Fibroblast of lung (primary cell): ENCODE results near the gene SMARCC1. TPM values are rescaled to one million over a fixed set of nuclear protein-coding genes. Genes with fewer than 3 reads are reported as not detected.

Experiments used
- DNase-seq, 2 donors: peaks; one replicate each; pipeline versions ENCODE4 v3.0.0 to v3.0.0-alpha.2; 2010; ENCODE audit warnings: low read depth in 2 of 2
- H2AFZ ChIP-seq: 2 replicates; pipeline ENCODE4 v1.5.1; 2012; ENCODE audit warnings: low read length, control low read depth, inconsistent platforms
- H3K27ac ChIP-seq: 2 replicates; pipeline ENCODE4 v1.5.1; 2011; ENCODE audit warnings: low read length, control low read depth; ENCODE audit not compliant: insufficient read depth
- H3K27me3 ChIP-seq: 2 replicates; pipeline ENCODE4 v1.5.1; 2011; ENCODE audit warnings: mild to moderate bottlenecking, low read length; ENCODE audit not compliant: control insufficient read depth, insufficient read depth
- H3K36me3 ChIP-seq: 2 replicates; pipeline ENCODE4 v1.5.1; 2011; ENCODE audit warnings: low read length; ENCODE audit not compliant: control insufficient read depth, insufficient read depth
- H3K4me1 ChIP-seq: 2 replicates; pipeline ENCODE4 v1.5.1; 2011; ENCODE audit warnings: low read length; ENCODE audit not compliant: control insufficient read depth, insufficient read depth; ENCODE audit errors: extremely low read depth
- H3K4me2 ChIP-seq: 2 replicates; pipeline ENCODE4 v1.5.1; 2011; ENCODE audit warnings: low read length, control low read depth; ENCODE audit not compliant: insufficient read depth; ENCODE audit errors: extremely low read depth
- H3K4me3 ChIP-seq, 4 experiments: fragments of 200-600 bp in 1 of 4; sonication (generic) in 1 of 4; replicated peaks in 1 of 4; 2 replicates each; pipeline ENCODE4 v1.5.1; 2011 to 2016; ENCODE audit warnings: low read length in 4 of 4, low read depth in 3 of 4, mild to moderate bottlenecking in 3 of 4, control low read depth in 2 of 4, inconsistent platforms in 1 of 4, mixed read lengths in 1 of 4; ENCODE audit not compliant: insufficient read depth in 1 of 4; ENCODE audit errors: control extremely low read depth in 1 of 4
- H3K79me2 ChIP-seq: 2 replicates; pipeline ENCODE4 v1.5.1; 2012; ENCODE audit warnings: mild to moderate bottlenecking, low read length, inconsistent platforms; ENCODE audit not compliant: control insufficient read depth, insufficient read depth
- H3K9ac ChIP-seq: 2 replicates; pipeline ENCODE4 v1.5.1; 2011; ENCODE audit warnings: mild to moderate bottlenecking, low read length, control low read depth; ENCODE audit not compliant: insufficient read depth
- H3K9me3 ChIP-seq: 2 replicates; pipeline ENCODE4 v1.5.1; 2012; ENCODE audit warnings: low read depth, low read length; ENCODE audit not compliant: control insufficient read depth, insufficient read depth
- H4K20me1 ChIP-seq: 2 replicates; pipeline ENCODE4 v1.5.1; 2011; ENCODE audit warnings: low read length; ENCODE audit not compliant: control insufficient read depth, insufficient read depth; ENCODE audit errors: extremely low read depth
- EZH2 ChIP-seq: IDR thresholded peaks from 2 replicates; pipeline ENCODE4 v1.5.1; 2012; ENCODE audit warnings: low read length, control low read depth, mild to moderate bottlenecking; ENCODE audit errors: missing control alignments
- polyA plus RNA-seq, 2 donors: library from polyadenylated mRNA; depleted of rRNA in 1 of 2; stranded (reverse) in 1 of 2; unstranded in 1 of 2; fragments of >200 nt; gene quantifications; 2 replicates each; pipeline ENCODE4 v1.2.1, GENCODE V29; 2011 to 2012; ENCODE audit warnings: missing spikeins in 1 of 2
- total RNA-seq: library from RNA; depleted of rRNA; stranded (reverse); fragments of >200 nt; gene quantifications from 2 replicates; pipeline ENCODE4 v1.2.1, GENCODE V29; 2014
- TF ChIP-seq, protein P1 (sequence below), 2 donors: IDR thresholded peaks in 1 of 2; conservative IDR thresholded peaks in 1 of 2; 1 replicate in 1 of 2; 2 replicates in 1 of 2; pipeline ENCODE4 v1.5.1; 2011 to 2012; ENCODE audit warnings: low read length in 2 of 2, control low read depth in 1 of 2, inconsistent platforms in 1 of 2, low read depth in 1 of 2, mild to moderate bottlenecking in 1 of 2

The SMARCC1 gene
- total and polyA plus RNA-seq, 2 donors (not counting 1 experiment from before 2014, with no cell fraction given), result 23.1 to 23.6 TPM

DNA sequence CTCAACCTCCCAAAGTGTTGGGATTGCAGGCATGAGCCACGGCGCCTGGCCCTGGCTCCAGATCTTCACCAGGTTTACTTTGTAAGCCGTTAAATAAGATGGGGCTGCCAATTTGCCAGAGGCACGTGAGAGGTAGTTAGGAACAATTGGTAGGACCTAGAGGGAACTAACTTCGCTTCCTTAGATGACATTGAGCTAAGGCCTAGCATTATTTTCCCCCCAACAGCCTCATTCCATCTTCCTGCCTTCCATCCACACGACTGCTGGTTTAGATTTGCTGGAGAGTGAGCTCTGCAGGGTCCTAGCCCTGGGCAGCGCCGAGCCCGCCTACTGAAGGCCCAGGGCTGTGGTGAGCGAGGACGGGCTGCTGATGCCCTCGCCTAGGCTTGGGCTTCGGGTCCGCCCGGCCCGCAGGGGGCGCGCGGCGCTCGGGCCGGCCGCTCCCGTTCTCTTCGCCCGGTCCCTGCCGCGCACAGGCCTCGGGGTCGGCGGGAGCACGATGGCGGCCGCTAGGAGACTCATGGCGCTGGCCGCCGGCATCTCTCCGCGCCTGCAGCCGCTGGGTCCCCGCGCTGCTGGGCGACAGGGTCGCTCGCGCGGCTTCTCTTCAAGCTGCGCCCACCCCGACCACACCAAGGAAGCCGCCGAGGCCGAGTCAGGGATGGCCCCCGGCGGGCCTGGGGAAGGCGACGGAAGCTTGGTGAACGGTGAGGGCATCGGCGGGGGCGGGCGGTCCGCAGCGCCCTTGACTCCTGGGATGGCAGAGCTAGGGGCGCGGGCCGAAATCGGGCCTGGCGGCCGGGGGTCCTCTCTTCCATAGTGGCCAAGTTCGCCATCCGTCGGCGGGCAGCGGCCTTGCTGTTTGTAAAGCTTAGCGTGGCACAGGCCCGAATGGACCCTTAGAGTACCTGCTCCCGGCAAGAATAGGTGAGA, 43.1 kb upstream of the SMARCC1 start:
- no peak for TF ChIP-seq EZH2
- TF ChIP-seq, protein P1, sequence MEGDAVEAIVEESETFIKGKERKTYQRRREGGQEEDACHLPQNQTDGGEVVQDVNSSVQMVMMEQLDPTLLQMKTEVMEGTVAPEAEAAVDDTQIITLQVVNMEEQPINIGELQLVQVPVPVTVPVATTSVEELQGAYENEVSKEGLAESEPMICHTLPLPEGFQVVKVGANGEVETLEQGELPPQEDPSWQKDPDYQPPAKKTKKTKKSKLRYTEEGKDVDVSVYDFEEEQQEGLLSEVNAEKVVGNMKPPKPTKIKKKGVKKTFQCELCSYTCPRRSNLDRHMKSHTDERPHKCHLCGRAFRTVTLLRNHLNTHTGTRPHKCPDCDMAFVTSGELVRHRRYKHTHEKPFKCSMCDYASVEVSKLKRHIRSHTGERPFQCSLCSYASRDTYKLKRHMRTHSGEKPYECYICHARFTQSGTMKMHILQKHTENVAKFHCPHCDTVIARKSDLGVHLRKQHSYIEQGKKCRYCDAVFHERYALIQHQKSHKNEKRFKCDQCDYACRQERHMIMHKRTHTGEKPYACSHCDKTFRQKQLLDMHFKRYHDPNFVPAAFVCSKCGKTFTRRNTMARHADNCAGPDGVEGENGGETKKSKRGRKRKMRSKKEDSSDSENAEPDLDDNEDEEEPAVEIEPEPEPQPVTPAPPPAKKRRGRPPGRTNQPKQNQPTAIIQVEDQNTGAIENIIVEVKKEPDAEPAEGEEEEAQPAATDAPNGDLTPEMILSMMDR (conservative IDR thresholded peaks at IDR 0.05 in 1 of 2, IDR thresholded peaks at IDR 0.05 in 1 of 2; ENCODE audit: low read depth in 1 of 2, low read length in 2 of 2), result peak; percentile 33 to 74
- Histone ChIP-seq H3K9ac (peak overlapping the region; percentile 95), H3K9me3 (no peaks in the 10 kb centered on the region), H3K79me2 (peaks cover 28% of the 10 kb centered on the region), H3K36me3 (peaks cover 7% of the 10 kb centered on the region), H4K20me1 (no peaks in the 10 kb centered on the region), H3K27me3 (no peaks in the 10 kb centered on the region), H3K4me3 (peak overlapping the region; percentile 69 to 98 (median 76)), H3K4me2 (peak overlapping the region; percentile 85), H3K27ac (peak overlapping the region; percentile 82), H3K4me1 (peaks cover 9% of the 10 kb centered on the region), H2AFZ (peak overlapping the region; percentile 92)
- DNase-seq, result peak; percentile 81 to 85

DNA sequence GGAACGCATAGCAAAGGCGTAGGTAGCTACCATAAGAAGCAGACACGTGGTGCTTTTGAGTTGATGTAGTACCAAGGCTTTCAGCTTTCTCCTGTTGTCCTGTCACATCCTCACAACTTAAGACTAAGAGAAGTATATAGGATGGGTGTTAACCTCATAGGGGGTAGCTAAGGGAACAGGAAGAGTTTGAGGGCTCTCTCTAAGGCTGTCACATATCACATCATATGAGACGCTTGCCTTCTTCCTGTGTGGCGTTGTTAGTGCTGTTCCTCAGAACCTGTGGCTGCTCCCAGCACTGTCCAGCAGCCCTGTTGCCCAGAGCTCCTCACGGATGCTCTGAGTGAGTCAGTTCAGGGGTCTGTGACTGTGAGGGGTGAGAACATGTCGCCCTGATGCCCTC, 35.9 kb upstream of the SMARCC1 start:
- Histone ChIP-seq H2AFZ (no peak overlapping the region), H3K9ac (no peak overlapping the region), H4K20me1 (no peaks in the 10 kb centered on the region), H3K27me3 (no peaks in the 10 kb centered on the region), H3K36me3 (peaks cover 5% of the 10 kb centered on the region), H3K4me1 (no peaks in the 10 kb centered on the region), H3K27ac (no peak overlapping the region), H3K79me2 (no peaks in the 10 kb centered on the region), H3K4me3 (no peak overlapping the region), H3K9me3 (no peaks in the 10 kb centered on the region), H3K4me2 (no peak overlapping the region)
- TF ChIP-seq, protein P1 (conservative IDR thresholded peaks at IDR 0.05 in 1 of 2, IDR thresholded peaks at IDR 0.05 in 1 of 2; ENCODE audit: low read depth in 1 of 2, low read length in 2 of 2), result no peak
- TF ChIP-seq EZH2, result no peak
- DNase-seq, result no peak

DNA sequence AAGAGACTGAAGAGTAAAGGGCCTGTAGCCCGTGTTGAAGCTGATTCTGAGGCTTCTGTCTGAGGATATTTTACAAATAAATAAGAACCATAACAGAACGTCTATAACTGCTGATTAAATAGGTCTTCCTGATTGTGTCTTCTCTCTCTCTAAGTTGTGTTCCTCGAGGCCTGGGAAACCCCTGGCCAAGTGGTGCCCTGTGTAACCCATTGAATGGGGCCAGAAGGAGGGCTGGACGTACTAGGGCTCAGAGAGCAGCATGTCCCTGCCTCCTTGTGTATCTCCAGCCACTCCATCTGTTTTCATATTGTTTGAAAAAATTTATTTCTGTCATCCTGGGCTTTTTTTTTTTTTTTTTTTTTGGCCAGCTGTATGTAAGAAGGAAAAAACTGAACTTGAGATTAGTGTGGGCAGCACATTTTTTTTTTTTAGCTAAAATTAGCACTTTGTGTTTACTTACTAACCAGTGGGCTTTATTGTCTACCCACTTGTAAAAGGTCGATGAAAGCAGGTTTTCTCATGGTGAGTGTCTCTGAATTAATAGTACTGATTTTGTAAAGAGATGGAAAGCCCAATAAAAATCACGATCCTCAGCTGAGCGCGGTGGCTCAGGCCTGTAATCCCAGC, 32.0 kb upstream of the SMARCC1 start:
- no peaks in the 10 kb centered on the region for H3K27me3 ChIP-seq
- H3K79me2 ChIP-seq, result no peaks in the 10 kb centered on the region
- TF ChIP-seq EZH2, result no peak
- TF ChIP-seq, protein P1 (conservative IDR thresholded peaks at IDR 0.05 in 1 of 2, IDR thresholded peaks at IDR 0.05 in 1 of 2; ENCODE audit: low read depth in 1 of 2, low read length in 2 of 2), result no peak
- no peaks in the 10 kb centered on the region for H3K4me1 ChIP-seq
- H3K4me2 ChIP-seq, result no peak overlapping the region
- H3K4me3 ChIP-seq, result no peak overlapping the region
- H4K20me1 ChIP-seq, result no peaks in the 10 kb centered on the region
- no peak overlapping the region for H3K27ac ChIP-seq
- peaks cover 4% of the 10 kb centered on the region for H3K36me3 ChIP-seq
- H2AFZ ChIP-seq, result no peak overlapping the region
- no peak for DNase-seq
- H3K9ac ChIP-seq, result no peak overlapping the region
- H3K9me3 ChIP-seq, result no peaks in the 10 kb centered on the region
